ENCODE data around the gene CFP. TPM values are rescaled to one million over a fixed set of nuclear protein-coding genes. Genes with fewer than 3 reads are reported as not detected.

Gene CFP
- total RNA-seq, 1 experiment from 2014 or later, result 1.3 TPM

DNA sequence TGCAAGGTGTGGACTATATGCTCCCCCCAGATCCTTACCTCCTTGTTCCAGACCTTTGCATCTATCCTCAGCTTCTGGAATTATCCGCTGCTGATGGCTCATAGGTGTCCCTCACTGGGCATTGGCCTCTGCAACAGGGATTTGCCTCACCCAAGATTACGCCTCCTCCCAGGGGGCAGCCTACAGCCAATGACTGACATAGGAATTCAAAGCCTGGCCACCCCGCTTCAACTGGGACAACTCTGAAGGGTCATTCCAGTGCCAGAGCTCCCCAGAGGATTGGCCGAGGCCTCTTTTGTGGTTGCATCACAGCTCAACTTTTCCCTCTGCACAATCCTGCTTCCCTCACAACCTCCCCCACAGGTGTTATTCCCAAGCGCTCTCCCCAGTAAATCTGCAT lies 15.1 kb downstream of the CFP start:
- no peaks in the 10 kb centered on the region for H3K9me3 ChIP-seq (ENCODE audit: control insufficient read depth in 1 of 2, insufficient read depth in 1 of 2, low read depth in 1 of 2, low read length in 2 of 2)
- no peaks in the 10 kb centered on the region for H3K79me2 ChIP-seq (ENCODE audit: insufficient read depth, low read length)
- no peak overlapping the region for H3K27ac ChIP-seq (ENCODE audit: low read depth, low read length)
- no peak overlapping the region for H3K4me3 ChIP-seq (replicated peaks in 1 of 2; ENCODE audit: low read depth in 1 of 2, low read length in 2 of 2)
- H3K27me3 ChIP-seq (ENCODE audit: insufficient read depth, low read length), result no peaks in the 10 kb centered on the region
- BruUV-seq (replicated peaks), result no TSS peak
- H3K9ac ChIP-seq (ENCODE audit: low read length), result no peak overlapping the region
- no peaks in the 10 kb centered on the region for H4K20me1 ChIP-seq (ENCODE audit: insufficient read depth)
- ATAC-seq, result no peak
- TF ChIP-seq SIN3A (IDR thresholded peaks at IDR 0.05; ENCODE audit: low read depth) (no peak), ELF1 (IDR thresholded peaks at IDR 0.05; ENCODE audit: borderline replicate concordance, low read depth) (no peak), CBX3 (IDR thresholded peaks at IDR 0.05; ENCODE audit: low read depth) (no peak)
- POLR2A ChIA-PET, result interaction anchor here (0.6 kb wide), 1 partner anchor 35 kb away, joined by 3 read pairs; no protein-coding TSS in a partner anchor
- H2AFZ ChIP-seq (ENCODE audit: low read depth, low read length, poor library complexity, severe bottlenecking), result no peak overlapping the region
- H3K4me1 ChIP-seq (ENCODE audit: control insufficient read depth in 1 of 2, insufficient read depth in 2 of 2, low read length in 2 of 2), result no peaks in the 10 kb centered on the region; a peak in 1 of 4 replicates
- CTCF ChIA-PET, result no interaction called here
- DNase-seq (ENCODE audit: low read depth, low spot score), result no peak
- H3K9me2 ChIP-seq (ENCODE audit: insufficient read depth), result no peaks in the 10 kb centered on the region
- intact Hi-C loops (cut with micrococcal nuclease), result no loop called here
- RAD21 ChIA-PET (ENCODE audit: low non-redundant PET in 1 of 2, low total read pairs in 2 of 2, uncharacterized antibody in 2 of 2, unreplicated experiment in 2 of 2), result no interaction called here
- H3K4me2 ChIP-seq (ENCODE audit: low read length), result no peak overlapping the region
- no peaks in the 10 kb centered on the region for H3K36me3 ChIP-seq (ENCODE audit: control insufficient read depth in 1 of 2, insufficient read depth in 2 of 2, low read length in 2 of 2)

GRCh38 chrX:47613082-47613481 lies 16.6 kb downstream of the CFP start:
- no peak for DNase-seq (ENCODE audit: low read depth, low spot score)
- no peaks in the 10 kb centered on the region for H3K9me2 ChIP-seq (ENCODE audit: insufficient read depth)
- TF ChIP-seq POLR2A (IDR thresholded peaks at IDR 0.05; ENCODE audit: borderline replicate concordance, extremely low read depth, insufficient read depth, insufficient read length), result no peak
- TF ChIP-seq TCF7L2 (IDR thresholded peaks at IDR 0.05; ENCODE audit: borderline replicate concordance, extremely low read depth, insufficient read depth, insufficient read length), result no peak
- TF ChIP-seq RAD21 (IDR thresholded peaks at IDR 0.05; ENCODE audit: low read depth), result no peak
- no peaks in the 10 kb centered on the region for H3K9me3 ChIP-seq (ENCODE audit: control insufficient read depth in 1 of 2, insufficient read depth in 1 of 2, low read depth in 1 of 2, low read length in 2 of 2)
- no peak overlapping the region for H3K9ac ChIP-seq (ENCODE audit: low read length)
- no peaks in the 10 kb centered on the region for H3K27me3 ChIP-seq (ENCODE audit: insufficient read depth, low read length)
- no peaks in the 10 kb centered on the region for H3K79me2 ChIP-seq (ENCODE audit: insufficient read depth, low read length)
- no peak for ATAC-seq
- no peak overlapping the region for H3K27ac ChIP-seq (ENCODE audit: low read depth, low read length)
- intact Hi-C loops (cut with micrococcal nuclease), result no loop called here
- ChIA-PET CTCF (no interaction called here), RAD21 (ENCODE audit: low non-redundant PET in 1 of 2, low total read pairs in 2 of 2, uncharacterized antibody in 2 of 2, unreplicated experiment in 2 of 2) (no interaction called here), POLR2A (no interaction called here)
- no peak overlapping the region for H3K4me3 ChIP-seq (replicated peaks in 1 of 2; ENCODE audit: low read depth in 1 of 2, low read length in 2 of 2)
- H3K36me3 ChIP-seq (ENCODE audit: control insufficient read depth in 1 of 2, insufficient read depth in 2 of 2, low read length in 2 of 2), result no peaks in the 10 kb centered on the region
- BruUV-seq (replicated peaks), result no TSS peak
- H3K4me2 ChIP-seq (ENCODE audit: low read length), result no peak overlapping the region
- H2AFZ ChIP-seq (ENCODE audit: low read depth, low read length, poor library complexity, severe bottlenecking), result no peak overlapping the region
- H3K4me1 ChIP-seq (ENCODE audit: control insufficient read depth in 1 of 2, insufficient read depth in 2 of 2, low read length in 2 of 2), result no peaks in the 10 kb centered on the region; a peak in 1 of 4 replicates
- no peaks in the 10 kb centered on the region for H4K20me1 ChIP-seq (ENCODE audit: insufficient read depth)
